Medulla oblongata (tissue), 1 donor: Measurements from ENCODE around the gene STOX1.
"Not testable (repeated sequence)": the region's sequence is repeated elsewhere in the genome, so short reads cannot be mapped to it uniquely, and the experiment has no call there.

Experiments used
- DNase-seq: peaks from one replicate; pipeline ENCODE4 v3.0.0-alpha.2; 2015; ENCODE audit errors: extremely low spot score

The STOX1 gene, protein sequence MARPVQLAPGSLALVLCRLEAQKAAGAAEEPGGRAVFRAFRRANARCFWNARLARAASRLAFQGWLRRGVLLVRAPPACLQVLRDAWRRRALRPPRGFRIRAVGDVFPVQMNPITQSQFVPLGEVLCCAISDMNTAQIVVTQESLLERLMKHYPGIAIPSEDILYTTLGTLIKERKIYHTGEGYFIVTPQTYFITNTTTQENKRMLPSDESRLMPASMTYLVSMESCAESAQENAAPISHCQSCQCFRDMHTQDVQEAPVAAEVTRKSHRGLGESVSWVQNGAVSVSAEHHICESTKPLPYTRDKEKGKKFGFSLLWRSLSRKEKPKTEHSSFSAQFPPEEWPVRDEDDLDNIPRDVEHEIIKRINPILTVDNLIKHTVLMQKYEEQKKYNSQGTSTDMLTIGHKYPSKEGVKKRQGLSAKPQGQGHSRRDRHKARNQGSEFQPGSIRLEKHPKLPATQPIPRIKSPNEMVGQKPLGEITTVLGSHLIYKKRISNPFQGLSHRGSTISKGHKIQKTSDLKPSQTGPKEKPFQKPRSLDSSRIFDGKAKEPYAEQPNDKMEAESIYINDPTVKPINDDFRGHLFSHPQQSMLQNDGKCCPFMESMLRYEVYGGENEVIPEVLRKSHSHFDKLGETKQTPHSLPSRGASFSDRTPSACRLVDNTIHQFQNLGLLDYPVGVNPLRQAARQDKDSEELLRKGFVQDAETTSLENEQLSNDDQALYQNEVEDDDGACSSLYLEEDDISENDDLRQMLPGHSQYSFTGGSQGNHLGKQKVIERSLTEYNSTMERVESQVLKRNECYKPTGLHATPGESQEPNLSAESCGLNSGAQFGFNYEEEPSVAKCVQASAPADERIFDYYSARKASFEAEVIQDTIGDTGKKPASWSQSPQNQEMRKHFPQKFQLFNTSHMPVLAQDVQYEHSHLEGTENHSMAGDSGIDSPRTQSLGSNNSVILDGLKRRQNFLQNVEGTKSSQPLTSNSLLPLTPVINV

DNA sequence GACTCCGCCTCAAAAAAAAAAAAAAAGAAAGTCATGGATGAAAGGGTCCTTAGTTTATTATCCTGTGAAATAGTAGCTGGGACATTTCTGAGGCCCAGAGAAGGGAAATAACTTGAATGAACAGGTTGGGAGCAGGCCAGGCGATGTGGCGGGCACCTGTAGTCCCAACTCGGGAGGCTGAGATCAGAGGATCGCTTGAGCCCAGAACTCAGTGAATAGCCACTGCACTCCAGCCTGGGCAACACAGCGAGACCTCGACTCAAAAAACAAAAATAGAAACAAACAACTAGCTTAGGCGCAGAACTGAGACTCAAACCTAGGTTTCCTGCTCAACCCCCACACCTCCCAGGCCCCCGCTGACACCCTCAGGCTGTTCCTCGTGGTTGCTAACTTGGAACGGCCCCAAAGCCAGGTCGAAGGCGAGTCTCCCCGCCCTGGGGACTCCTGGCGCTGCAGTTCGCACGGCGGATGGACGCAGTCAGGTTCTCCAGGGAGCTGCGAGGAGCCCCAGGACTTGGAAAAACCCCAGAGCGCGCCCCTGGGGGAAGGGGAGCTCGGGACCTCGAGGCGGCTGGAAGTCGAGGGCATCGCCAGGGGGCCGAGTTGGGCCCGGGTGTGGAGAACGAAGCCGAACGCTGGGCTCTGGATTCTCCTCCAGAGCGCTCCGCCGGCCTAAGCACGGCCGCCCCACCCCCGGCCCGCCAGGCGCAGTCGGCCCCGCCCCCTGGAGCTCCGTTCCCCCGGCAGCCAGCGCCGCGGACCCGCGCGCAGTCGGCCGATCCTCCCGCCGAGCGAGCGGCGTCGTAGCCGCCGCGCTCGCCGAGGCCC is at the start of gene STOX1:
Gene STOX1 (plus strand): TSS at position 768 of the 828 bp plus-strand sequence. CDS start 93 bp downstream, outside the sequence.
- DNase-seq, result peak; percentile 15

DNA sequence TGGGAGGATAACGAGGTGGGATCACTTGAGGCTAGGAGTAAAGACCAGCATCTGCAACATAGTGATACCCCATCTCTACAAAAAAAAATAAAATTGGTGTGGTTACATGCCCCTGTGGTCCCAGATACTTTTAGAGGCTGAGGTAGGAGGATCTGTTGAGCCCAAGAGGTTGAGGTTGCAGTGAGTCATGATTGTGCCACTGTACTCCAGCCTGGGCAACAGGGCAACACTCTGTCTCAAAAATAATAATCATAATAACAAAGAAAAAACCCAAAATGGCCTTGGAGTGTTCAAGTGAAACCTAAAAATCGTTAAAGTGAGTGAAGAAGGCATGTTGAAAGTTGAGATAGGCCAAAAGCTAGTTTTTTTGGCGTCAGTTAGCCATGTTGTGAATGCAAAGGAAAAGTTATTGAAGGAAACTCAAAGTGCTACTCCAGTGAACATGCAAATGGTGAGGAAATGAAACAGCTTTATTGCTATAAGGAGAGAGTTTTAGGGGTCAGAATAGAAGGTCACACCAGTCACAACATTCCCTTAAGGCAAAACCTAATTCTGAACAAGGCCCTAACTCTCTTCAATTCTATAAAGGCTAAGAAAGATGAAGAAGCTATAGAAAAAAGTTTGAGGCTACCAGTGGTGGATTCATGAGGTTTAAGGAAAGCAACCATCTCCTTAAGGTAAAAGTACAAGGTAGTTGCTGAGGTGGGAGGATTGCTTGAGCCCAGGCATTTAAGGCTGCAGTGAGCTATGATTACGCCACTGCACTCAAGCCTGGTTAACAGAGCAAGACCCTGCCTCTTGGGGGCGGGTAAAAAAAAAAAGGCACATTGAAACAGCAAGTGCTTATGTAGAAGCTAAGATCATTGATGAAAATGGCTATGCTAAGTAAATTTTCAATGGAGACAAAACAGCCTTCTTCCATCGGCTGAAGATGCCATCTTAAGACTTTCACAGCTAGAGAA is 45.4 kb upstream of the STOX1 start:
- DNase-seq, result no peak

DNA sequence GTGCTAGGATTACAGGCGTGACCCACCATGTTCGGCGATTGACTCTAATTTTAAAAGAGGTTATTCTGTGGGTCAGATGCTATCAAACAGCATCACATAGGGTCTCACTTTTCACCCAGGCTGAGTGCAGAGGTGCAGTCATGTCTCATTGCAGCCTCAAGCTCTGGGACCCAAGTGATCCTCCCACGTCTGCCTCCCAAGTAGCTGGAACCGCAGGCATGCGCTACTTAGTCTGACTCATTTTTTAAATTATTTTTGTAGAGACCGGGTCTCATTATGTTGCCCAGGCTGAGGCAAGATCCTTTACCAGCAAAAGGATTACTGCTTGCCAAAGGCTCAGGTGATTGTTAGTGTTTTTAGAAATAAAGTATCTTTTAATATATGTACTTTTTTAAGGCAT is 42.9 kb upstream of the STOX1 start:
- DNase-seq, result no peak

DNA sequence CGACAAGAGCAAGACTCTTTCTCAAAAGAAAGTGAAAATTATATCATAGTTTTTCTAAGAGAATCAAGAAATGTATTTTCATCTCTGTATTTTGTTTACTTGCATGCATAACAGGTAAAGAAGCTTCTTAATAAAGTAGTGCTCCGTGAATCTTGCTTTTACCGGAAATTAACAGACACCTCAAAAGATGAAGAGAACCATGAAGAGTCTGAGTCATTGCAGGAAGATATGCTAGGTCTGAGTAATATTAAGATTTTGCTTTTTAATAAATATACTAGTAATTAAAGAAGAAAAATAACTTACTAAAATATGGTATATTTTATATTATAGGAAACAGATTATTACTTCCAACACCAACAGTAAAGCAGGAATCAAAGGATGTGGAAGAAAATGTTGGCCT is 39.5 kb upstream of the STOX1 start:
- no peak for DNase-seq

DNA sequence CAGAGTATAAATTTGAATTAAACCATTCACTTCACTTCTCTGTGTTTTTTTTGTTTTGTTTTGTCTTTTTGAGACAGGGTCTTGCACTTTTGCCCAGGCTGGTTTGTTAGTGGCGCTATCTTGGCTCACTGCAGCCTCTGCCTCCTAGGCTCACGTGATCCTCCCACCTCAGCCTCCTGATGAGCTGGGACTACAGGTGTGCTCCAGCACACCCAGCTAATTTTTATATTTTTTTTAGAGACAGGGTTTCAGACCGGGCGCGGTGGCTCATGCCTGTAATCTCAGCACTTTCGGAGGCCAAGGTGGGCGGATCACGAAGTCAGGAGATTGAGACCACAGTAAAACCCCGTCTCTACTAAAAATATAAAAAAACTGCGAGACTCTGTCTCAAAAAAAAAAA is 36.9 kb upstream of the STOX1 start:
- DNase-seq, result no peak

DNA sequence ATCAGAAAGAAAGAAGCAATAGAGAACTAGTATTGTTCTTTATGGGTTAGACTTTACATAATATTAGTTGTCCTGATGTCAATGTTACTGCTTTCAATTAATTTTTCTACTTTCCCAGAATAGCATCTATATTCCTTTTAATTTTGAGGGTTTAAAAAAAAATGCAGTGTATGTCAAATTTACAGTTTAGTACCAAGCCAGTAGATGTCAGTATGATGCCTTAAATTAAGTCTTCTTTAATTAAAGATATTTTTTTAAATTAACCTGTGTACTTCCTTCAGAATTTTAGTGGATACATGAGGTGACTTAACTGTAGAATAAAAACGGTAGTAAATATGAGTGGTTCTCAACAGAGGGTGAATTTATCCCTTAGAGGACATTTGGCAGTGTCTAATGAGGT is 35.2 kb upstream of the STOX1 start:
- DNase-seq, result no peak

DNA sequence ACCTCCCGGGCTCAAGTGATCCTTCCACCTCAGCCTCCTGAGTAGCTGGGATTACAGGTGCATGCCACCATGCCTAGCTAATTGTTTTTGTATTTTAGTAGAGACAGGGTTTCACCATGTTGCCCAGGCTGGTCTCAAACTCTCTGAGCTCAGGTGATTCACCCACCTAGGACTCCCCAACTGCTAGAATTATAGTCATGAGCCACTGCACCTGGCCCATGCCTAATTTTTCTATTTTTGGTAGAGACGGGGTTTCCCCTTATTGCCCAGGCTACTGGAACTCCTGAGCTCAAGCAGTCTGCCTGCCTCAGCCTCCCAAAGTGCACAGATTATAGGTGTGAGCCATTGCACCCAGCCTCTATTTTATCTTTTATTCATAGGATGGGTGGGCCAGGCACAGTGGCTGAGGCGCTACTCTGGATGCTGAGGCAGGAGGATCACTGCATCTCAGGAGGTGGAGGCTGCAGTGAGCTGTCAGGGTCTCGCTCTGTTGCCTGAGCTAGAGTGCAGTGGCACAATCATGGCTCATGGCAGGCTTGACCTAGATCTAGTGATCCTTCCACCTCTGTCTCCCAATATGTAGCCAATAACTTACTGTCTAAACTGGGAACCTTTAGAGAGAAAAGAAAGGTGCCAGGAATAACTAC is 31.3 kb upstream of the STOX1 start:
- no peak for DNase-seq

DNA sequence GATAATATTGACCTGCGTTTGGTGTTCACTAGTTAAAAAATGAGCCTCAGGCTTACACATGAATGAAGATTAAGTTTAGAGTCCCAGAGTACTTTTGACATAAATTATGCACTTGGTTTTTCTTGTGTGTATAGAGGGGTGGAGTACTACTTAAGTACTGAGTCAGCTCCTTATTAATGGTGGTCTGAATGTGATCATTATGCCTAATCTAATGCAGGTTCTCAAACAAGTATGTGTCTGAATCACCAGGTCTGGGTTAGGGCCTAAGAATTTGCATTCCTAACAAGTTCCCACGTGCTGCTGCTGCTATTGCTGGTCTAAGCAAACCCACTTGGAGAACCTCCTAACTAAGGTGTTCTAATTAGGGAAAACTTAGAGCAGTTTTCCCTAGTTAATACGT is 30.7 kb upstream of the STOX1 start:
- no peak for DNase-seq

DNA sequence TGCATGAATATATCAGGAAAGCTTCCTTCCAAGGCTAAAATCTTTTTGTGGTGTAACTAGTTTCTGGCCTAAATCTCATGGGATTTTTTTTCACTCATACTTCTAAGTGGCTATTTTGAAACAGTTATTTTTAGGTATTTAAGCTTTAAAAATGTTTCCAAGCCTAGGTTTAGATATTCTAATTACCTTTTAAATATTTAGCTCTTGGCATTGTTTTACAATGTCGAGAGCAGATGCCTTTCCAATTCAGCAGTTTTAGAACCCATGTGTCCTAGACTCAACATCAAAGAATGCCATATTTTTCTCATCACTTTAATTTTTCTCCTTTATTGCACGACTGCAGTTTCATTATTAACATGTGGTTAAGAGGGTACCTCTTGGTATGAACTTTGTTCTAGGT is 27.1 kb upstream of the STOX1 start:
- DNase-seq, result no peak

DNA sequence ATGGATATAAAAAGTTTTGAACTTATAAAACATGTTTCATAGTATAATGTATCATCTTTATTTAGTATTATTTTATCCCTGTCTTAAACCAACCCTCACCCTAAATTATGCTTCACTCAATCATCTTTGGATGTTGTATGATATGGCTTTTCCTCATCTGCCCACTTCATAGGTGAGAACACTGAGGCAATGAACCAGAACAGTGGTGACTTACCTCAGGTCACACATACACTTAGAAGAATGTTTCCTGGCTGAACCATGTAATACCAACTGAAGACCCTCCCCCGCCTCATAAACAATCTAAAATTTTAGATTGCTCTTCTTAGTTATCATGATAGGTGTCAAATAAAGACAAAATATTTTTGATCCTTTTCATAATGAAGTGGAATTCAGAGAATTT is 22.6 kb upstream of the STOX1 start:
- DNase-seq, result no peak

DNA sequence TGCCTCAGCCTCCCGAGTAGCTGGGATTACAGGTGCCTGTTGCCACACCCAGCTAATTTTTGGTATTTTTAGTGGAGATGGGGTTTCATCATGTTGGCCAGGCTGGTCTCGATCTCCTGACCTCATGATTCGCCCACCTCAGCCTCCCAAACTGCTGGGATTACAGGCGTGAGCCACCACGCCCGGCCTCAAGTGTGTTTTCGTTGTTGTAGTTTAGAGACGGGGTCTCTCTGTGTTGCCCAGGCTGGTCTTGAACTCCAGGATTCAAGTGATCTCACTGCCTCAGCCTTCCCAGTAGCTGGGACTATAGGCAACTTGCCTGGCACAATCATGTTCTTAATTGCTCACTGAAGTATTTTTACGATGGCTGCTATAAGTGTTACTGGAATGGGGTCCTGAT is 16.5 kb upstream of the STOX1 start:
- not testable (repeated sequence) for DNase-seq

DNA sequence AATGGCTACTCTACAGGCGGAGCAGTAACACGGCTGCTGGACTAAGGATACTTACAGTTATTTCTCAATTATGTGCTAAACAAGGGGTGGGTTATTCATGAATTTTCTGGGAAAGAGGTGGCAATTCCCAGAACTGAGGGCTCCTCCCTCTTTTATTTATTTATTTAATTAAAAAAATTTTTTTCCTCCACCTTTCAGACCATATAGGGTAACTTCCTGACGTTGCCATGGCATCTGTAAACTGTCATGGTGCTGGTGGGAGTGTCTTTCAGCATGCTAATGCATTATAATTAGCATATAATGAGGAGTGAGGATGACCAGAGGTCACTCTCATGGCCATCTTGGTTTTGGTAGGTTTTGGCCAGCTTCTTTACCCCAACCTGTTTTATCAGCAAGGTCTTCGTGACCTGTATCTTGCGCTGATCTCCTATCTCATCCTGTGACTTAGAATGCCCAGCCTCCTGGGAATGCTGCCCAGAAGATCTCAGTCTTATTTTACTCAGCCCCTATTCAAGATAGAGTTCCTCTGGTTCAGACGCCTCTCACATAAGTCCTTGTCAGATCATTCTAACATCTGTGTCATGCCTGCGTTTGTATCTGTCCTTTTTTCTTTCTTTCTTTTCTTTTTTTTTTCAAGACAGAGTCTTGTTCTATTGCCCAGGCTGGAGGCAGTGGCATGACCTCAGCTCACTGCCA is 15.9 kb upstream of the STOX1 start:
- DNase-seq, result no peak

DNA sequence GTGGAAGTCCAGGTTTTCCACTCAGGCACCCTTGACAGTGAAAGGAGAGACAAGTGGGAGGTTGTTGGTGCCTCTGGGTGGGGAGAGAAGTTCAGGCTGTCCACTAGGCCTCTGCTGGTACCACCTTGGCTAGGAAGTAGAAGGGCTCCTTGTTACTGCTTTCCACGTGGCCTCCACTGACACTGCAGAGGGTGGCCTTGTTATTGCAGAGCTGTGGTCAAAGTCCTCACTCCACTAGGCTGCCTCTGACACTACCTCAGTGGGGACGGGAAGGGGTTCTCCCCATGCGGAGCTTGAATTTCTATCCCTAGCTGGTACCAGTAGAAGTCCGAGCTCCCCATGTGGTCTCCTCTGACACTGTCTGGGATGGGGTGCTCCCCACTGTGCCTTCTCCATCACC is 14.9 kb upstream of the STOX1 start:
- no peak for DNase-seq

DNA sequence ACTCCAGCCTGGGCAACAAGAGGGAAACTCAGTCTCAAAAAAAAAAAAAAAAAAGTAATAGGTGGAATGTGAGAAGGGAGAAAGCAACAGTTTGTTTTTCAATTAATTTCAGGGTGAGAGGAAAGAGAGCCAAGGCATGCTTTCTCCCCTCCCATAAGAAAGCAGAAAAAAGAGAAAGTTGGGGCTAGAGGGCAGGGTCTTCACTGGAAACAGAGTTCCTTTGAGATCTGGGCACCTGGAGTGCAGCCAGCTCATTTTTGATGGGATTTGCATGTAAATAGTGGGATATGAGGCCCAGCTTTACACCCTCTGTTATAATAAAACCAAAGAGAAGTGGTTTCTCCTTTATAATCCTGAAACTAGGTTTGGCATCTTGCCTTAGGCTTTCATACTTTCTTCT is 13.8 kb upstream of the STOX1 start:
- DNase-seq, result peak; percentile 4

DNA sequence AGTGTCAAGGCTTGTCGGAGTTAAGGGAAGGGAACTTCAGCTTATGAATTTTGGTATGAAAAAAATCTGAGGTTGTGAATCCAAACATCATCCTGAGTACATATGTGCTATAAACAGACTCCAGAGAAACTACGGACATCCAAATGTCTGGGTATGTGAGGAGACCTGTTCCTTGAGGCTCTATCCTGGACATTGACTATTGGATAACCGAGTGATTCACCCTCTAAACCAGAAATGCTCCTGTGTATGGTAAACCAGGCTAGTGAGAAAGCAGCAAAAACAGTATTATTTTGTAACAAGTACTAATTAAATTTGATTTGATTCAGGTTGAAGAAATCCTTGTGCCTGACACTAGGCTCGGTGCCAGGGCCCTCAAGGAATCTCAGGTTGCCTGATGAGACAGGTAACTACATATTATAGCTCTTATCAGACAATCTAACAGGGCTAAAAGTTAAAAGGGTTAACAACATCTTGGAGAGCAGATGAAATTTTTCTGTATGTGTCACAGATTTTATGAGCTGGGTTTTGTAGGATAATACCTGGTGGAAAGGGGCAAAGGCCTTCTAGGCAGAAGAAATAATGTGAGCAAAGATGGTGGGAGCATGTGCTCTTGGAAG is 10.4 kb upstream of the STOX1 start:
- no peak for DNase-seq

DNA sequence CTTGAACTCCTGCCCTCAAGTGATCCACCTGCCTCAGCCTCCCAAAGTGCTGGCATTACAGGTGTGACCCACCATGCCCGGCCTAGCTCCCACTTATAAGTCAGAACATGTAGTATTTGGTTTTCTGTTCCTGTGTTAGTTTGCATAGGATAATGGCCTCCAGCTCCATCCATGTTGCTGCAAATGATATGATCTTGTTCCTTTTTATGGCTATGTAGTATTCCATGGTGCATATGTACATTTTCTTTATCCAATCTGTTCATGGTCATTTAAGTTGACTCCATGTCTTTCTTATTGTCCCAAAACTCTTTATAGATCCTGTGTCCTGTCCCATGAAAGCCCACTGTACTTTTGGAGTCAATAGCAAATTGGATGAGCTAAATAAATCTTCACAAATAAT is 7.0 kb upstream of the STOX1 start:
- DNase-seq, result not testable (repeated sequence)

DNA sequence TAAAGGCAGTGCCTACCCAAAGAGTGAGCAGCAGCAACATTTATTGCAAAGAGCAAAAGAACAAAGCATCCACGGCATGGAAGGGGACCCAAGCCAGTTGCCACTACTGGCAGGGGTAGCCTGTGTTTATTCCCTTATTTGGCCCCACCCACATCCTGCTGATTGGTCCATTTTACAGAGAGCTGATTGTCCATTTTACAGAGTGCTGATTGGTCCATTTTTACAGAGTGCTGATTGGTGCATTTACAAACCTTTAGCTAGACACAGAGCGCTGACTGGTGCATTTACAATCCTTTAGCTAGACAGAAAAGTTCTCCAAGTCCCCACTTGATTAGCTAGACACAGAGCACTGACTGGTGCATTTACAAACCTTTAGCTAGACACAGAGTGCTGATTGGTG is 4.7 kb upstream of the STOX1 start:
- DNase-seq, result not testable (repeated sequence)

DNA sequence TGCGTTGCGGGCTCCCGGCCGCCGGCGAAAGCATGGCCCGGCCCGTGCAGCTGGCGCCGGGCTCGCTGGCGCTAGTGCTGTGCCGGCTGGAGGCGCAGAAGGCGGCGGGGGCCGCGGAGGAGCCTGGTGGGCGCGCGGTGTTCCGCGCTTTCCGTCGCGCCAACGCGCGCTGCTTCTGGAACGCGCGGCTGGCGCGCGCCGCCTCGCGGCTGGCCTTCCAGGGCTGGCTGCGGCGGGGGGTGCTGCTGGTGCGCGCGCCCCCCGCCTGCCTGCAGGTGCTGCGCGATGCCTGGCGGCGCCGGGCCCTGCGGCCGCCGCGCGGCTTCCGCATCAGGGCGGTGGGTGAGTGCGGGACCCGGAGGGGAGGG is 245 bp downstream of the STOX1 start:
- DNase-seq, result not testable (repeated sequence)

DNA sequence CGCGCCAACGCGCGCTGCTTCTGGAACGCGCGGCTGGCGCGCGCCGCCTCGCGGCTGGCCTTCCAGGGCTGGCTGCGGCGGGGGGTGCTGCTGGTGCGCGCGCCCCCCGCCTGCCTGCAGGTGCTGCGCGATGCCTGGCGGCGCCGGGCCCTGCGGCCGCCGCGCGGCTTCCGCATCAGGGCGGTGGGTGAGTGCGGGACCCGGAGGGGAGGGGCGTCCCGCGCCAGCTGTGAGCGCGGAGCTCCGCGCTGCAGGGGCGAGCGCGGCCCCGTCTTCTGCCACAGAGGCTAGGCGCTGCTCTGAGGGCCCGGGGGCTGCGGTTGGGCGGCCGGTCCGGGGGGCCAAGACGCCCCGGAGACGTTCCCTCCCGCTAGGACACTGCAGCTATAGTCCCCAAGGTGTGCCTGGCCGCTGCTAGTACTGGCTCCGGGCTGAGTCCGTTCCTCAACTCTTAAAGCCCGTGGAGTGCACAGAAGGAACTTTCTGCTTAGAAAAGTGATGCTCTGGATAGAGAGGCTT is 811 bp downstream of the STOX1 start:
- DNase-seq, result not testable (repeated sequence)
